HG03378 (cell line): ENCODE results near the gene FFAR2.

ENCODE experiments used
- ATAC-seq: cut with Tn5 transposase; IDR thresholded peaks from one replicate; pipeline ENCODE4 v1.9.1; 2021; ENCODE audit warnings: mild to moderate bottlenecking, moderate library complexity; ENCODE audit not compliant: unreplicated experiment

Gene FFAR2

GRCh38 chr19:35478794-35479677, 31.0 kb downstream of the FFAR2 start:
- ATAC-seq: no peak

GRCh38 chr19:35483089-35483488, 35.0 kb downstream of the FFAR2 start:
- ATAC-seq: no peak

- peak; percentile 73 for ATAC-seq
Measured at GRCh38 chr19:35484252-35485036, 36.4 kb downstream of the FFAR2 start.

- ATAC-seq: no peak
Measured at GRCh38 chr19:35486268-35486708, 38.2 kb downstream of the FFAR2 start.

- ATAC-seq: no peak
Measured at GRCh38 chr19:35487656-35488182, 39.7 kb downstream of the FFAR2 start.

GRCh38 chr19:35488677-35489076, 40.6 kb downstream of the FFAR2 start:
- ATAC-seq: no peak

- no peak for ATAC-seq
Measured at GRCh38 chr19:35490364-35490763, 42.3 kb downstream of the FFAR2 start, which contains the start of gene KRTDAP. Gene KRTDAP (minus strand): TSS chr19:35490464. CDS start chr19:35490442, 22 bp downstream.

GRCh38 chr19:35491836-35492360, 43.8 kb downstream of the FFAR2 start:
- no peak for ATAC-seq

- ATAC-seq: no peak
Measured at GRCh38 chr19:35493971-35494370, 45.9 kb downstream of the FFAR2 start.

GRCh38 chr19:35495107-35496064, 47.3 kb downstream of the FFAR2 start:
- no peak for ATAC-seq

- no peak for ATAC-seq
Measured at GRCh38 chr19:35497406-35497805, 49.3 kb downstream of the FFAR2 start.

GRCh38 chr19:35498220-35498619, 50.2 kb downstream of the FFAR2 start:
- no peak for ATAC-seq

GRCh38 chr19:35498984-35499527, 51.0 kb downstream of the FFAR2 start:
- ATAC-seq: no peak

- no peak for ATAC-seq
Measured at GRCh38 chr19:35500611-35501010, 52.6 kb downstream of the FFAR2 start.
